RWPE2 (cell line): ENCODE measurements around the gene DEDD2.

Source experiments
- ATAC-seq: fragments of 200-7000 bp; cut with Tn5 transposase; 3 replicates; pipeline ENCODE4 v1.9.1; 2021; ENCODE audit warnings: low read depth
- DNase-seq: peaks from one replicate; pipeline ENCODE4 v3.0.0-alpha.2; 2020; ENCODE audit warnings: low spot score
- H3K27ac ChIP-seq: fragments of 450-650 bp; 2 replicates; pipeline ENCODE4 v1.5.1; 2017; ENCODE audit warnings: mild to moderate bottlenecking; ENCODE audit not compliant: poor library complexity, severe bottlenecking
- H3K27me3 ChIP-seq: fragments of 250-450 bp; sonication (Bioruptor Pico); 2 replicates; pipeline ENCODE4 v1.5.1; 2021; ENCODE audit warnings: mild to moderate bottlenecking, moderate library complexity; ENCODE audit not compliant: insufficient read depth, poor library complexity, severe bottlenecking
- H3K36me3 ChIP-seq: fragments of 250-450 bp; sonication (Bioruptor Pico); 2 replicates; pipeline ENCODE4 v1.5.1; 2020; ENCODE audit warnings: low read depth, mild to moderate bottlenecking, moderate library complexity
- H3K4me1 ChIP-seq: fragments of 250-450 bp; sonication (Bioruptor Pico); 2 replicates; pipeline ENCODE4 v1.5.1; 2021; ENCODE audit warnings: mild to moderate bottlenecking, moderate library complexity; ENCODE audit not compliant: insufficient read depth, poor library complexity, severe bottlenecking
- H3K4me3 ChIP-seq: fragments of 250-450 bp; sonication (Bioruptor Pico); 2 replicates; pipeline ENCODE4 v1.5.1; 2021; ENCODE audit warnings: mild to moderate bottlenecking, moderate library complexity; ENCODE audit not compliant: severe bottlenecking
- H3K9me3 ChIP-seq: fragments of 250-450 bp; sonication (Bioruptor Pico); 2 replicates; pipeline ENCODE4 v1.5.1; 2021; ENCODE audit warnings: mild to moderate bottlenecking, moderate library complexity; ENCODE audit not compliant: severe bottlenecking
- CTCF ChIP-seq: fragments of 450-650 bp; IDR thresholded peaks from one replicate; pipeline ENCODE4 v1.5.1; 2017; ENCODE audit warnings: mild to moderate bottlenecking, moderate library complexity; ENCODE audit not compliant: poor library complexity, severe bottlenecking

The DEDD2 gene

GRCh38 chr19:42175952-42176648, 41.4 kb downstream of the DEDD2 start:
- H3K27ac ChIP-seq = no peak overlapping the region
- H3K36me3 ChIP-seq = no peaks in the 10 kb centered on the region
- H3K9me3 ChIP-seq = no peaks in the 10 kb centered on the region
- H3K4me3 ChIP-seq = peak overlapping the region; percentile 29
- H3K4me1 ChIP-seq = no peaks in the 10 kb centered on the region
- DNase-seq = no peak
- H3K27me3 ChIP-seq = peaks cover 43% of the 10 kb centered on the region
- TF ChIP-seq CTCF = no peak
- no peak for ATAC-seq

GRCh38 chr19:42174958-42175734, 42.3 kb downstream of the DEDD2 start:
- no peaks in the 10 kb centered on the region for H3K4me1 ChIP-seq
- H3K27ac ChIP-seq = no peak overlapping the region
- H3K27me3 ChIP-seq = peaks cover 43% of the 10 kb centered on the region
- no peaks in the 10 kb centered on the region for H3K9me3 ChIP-seq
- TF ChIP-seq CTCF = no peak
- DNase-seq (no peak), ATAC-seq (no peak)
- H3K4me3 ChIP-seq = no peak overlapping the region
- no peaks in the 10 kb centered on the region for H3K36me3 ChIP-seq

GRCh38 chr19:42174188-42174587, 43.3 kb downstream of the DEDD2 start:
- Histone ChIP-seq H3K36me3 (no peaks in the 10 kb centered on the region), H3K27me3 (peaks cover 37% of the 10 kb centered on the region), H3K4me1 (no peaks in the 10 kb centered on the region), H3K4me3 (no peak overlapping the region), H3K27ac (no peak overlapping the region), H3K9me3 (no peaks in the 10 kb centered on the region)
- no peak for TF ChIP-seq CTCF
- ATAC-seq = no peak
- no peak for DNase-seq

GRCh38 chr19:42173695-42174094, 43.8 kb downstream of the DEDD2 start:
- DNase-seq (no peak), ATAC-seq (no peak)
- Histone ChIP-seq H3K27me3 (peaks cover 33% of the 10 kb centered on the region), H3K4me1 (no peaks in the 10 kb centered on the region), H3K4me3 (no peak overlapping the region), H3K36me3 (no peaks in the 10 kb centered on the region), H3K27ac (no peak overlapping the region), H3K9me3 (no peaks in the 10 kb centered on the region)
- TF ChIP-seq CTCF = no peak

GRCh38 chr19:42172261-42172660, 45.2 kb downstream of the DEDD2 start:
- no peak for DNase-seq
- no peaks in the 10 kb centered on the region for H3K9me3 ChIP-seq
- ATAC-seq = no peak
- H3K4me3 ChIP-seq = no peak overlapping the region
- no peak overlapping the region for H3K27ac ChIP-seq
- TF ChIP-seq CTCF = no peak
- peaks cover 18% of the 10 kb centered on the region for H3K27me3 ChIP-seq
- H3K4me1 ChIP-seq = no peaks in the 10 kb centered on the region
- no peaks in the 10 kb centered on the region for H3K36me3 ChIP-seq
